ENCODE data around the gene TRPC6.

GRCh38 chr11:101470419-101470818, 113.4 kb downstream of the TRPC6 start:
- no peak for TF ChIP-seq TAF1 (IDR thresholded peaks at IDR 0.05; ENCODE audit: control insufficient read depth, extremely low read depth, insufficient read depth, low read length, severe bottlenecking)
- no peak for TF ChIP-seq HNRNPL (IDR thresholded peaks at IDR 0.05; ENCODE audit: low read depth, low read length)
- no peak for TF ChIP-seq MAX (CRISPR knock-in tag; IDR thresholded peaks at IDR 0.05)
- no peak for TF ChIP-seq SIX5 (IDR thresholded peaks at IDR 0.05; ENCODE audit: borderline replicate concordance in 1 of 2, insufficient read depth in 1 of 2, low read depth in 1 of 2, low read length in 2 of 2)
- no peak for TF ChIP-seq EWSR1 (IDR thresholded peaks at IDR 0.05; ENCODE audit: borderline replicate concordance, low read depth, partially characterized antibody)
- TF ChIP-seq ZC3H4 (CRISPR knock-in tag; IDR thresholded peaks at IDR 0.05; ENCODE audit: borderline replicate concordance): no peak
- TF ChIP-seq CREB1 (IDR thresholded peaks at IDR 0.05): no peak
- no peak for TF ChIP-seq CREB1 (CRISPR knock-in tag; IDR thresholded peaks at IDR 0.05)
- TF ChIP-seq FOSL1 (tag; conservative IDR thresholded peaks at IDR 0.05): no peak
- TF ChIP-seq SLC30A9 (CRISPR knock-in tag; IDR thresholded peaks at IDR 0.05): no peak

Measured in K562 (cell line).